ENCODE measurements around the gene C1orf21.

The C1orf21 gene

DNA sequence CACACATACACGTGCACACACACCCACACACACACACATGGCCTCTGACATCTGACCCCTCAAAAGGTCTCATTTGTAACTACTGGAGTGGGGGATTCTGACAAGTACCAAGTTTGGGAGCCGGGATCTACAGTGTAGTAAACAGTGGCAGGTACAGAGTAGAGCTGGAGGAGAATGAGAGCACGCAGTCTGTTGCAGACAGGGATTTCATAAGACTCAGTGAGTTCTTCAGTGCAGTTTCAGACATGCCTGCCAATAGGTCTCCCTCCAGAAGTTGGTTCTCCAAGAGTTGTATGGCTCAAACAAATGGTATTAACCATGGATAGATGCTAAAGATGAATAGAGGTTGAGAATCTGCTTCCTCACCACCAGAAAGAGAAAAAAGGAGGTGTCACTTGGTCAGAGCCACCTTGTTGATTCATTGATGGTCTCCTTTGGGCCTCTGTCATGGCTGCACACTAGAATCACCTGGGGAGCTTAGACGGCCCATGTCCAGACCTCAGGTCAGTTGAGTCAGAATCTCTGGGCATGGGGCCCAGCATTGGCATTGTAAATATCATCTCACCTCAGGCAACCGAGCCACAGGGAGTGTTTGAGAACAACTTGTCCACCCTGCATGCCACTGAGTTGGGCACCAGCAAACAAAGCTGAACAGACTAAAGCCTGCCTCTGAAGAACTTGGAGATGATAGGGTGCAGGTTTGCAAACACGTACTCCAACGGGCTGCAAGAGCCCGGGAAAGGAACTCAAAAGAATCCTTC is 245.8 kb downstream of the C1orf21 start:
- Histone ChIP-seq H3F3A (ENCODE audit: control insufficient read depth, insufficient read depth) (no peaks in the 10 kb centered on the region), H3K79me2 (ENCODE audit: control insufficient read depth, low read length) (no peaks in the 10 kb centered on the region), H3K4me3 (ENCODE audit: low read length) (no peak overlapping the region), H3K9me3 (ENCODE audit: control insufficient read depth, insufficient read depth, low read length) (no peaks in the 10 kb centered on the region), H3K9me2 (replicated peaks; ENCODE audit: control insufficient read depth, low read length) (no peaks in the 10 kb centered on the region), H3K36me3 (ENCODE audit: control insufficient read depth, low read length) (no peaks in the 10 kb centered on the region), H4K20me1 (ENCODE audit: control insufficient read depth, insufficient read depth, low read depth, low read length) (no peaks in the 10 kb centered on the region), H3K27me3 (ENCODE audit: control insufficient read depth, low read length) (no peaks in the 10 kb centered on the region), H3K4me2 (ENCODE audit: low read length) (no peak overlapping the region), H3K4me1 (ENCODE audit: control insufficient read depth, low read length) (no peaks in the 10 kb centered on the region), H3K27ac (ENCODE audit: low read depth, low read length) (no peak overlapping the region)
- TF ChIP-seq, protein P1, sequence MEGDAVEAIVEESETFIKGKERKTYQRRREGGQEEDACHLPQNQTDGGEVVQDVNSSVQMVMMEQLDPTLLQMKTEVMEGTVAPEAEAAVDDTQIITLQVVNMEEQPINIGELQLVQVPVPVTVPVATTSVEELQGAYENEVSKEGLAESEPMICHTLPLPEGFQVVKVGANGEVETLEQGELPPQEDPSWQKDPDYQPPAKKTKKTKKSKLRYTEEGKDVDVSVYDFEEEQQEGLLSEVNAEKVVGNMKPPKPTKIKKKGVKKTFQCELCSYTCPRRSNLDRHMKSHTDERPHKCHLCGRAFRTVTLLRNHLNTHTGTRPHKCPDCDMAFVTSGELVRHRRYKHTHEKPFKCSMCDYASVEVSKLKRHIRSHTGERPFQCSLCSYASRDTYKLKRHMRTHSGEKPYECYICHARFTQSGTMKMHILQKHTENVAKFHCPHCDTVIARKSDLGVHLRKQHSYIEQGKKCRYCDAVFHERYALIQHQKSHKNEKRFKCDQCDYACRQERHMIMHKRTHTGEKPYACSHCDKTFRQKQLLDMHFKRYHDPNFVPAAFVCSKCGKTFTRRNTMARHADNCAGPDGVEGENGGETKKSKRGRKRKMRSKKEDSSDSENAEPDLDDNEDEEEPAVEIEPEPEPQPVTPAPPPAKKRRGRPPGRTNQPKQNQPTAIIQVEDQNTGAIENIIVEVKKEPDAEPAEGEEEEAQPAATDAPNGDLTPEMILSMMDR (IDR thresholded peaks at IDR 0.05; ENCODE audit: low read depth, low read length, poor library complexity, severe bottlenecking), result no peak
- no peak for TF ChIP-seq EZH2phosphoT487 (IDR thresholded peaks at IDR 0.05; ENCODE audit: borderline replicate concordance, low read length)

DNA sequence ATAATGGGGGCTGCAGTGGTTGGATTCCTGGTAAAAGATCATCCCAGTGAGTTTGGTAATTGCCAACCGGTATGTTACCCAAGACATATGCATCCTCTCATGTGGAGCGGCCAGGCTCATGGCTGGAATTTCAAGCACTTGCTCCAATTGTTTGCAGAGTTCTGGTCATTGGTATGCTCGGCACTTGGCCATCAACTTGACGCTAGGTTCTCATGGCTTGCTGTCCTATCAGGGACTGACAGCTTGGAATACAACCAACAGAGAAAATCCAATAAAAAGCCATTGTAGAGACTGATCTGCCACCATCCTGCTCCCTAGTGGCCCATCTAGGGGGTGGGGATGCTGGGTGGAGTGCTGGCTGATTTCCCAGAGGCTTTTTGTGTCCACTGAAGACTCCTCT is 247.0 kb downstream of the C1orf21 start:
- no peaks in the 10 kb centered on the region for H3F3A ChIP-seq (ENCODE audit: control insufficient read depth, insufficient read depth)
- H3K36me3 ChIP-seq (ENCODE audit: control insufficient read depth, low read length), result no peaks in the 10 kb centered on the region
- H3K27ac ChIP-seq (ENCODE audit: low read depth, low read length), result no peak overlapping the region
- no peak for TF ChIP-seq EZH2phosphoT487 (IDR thresholded peaks at IDR 0.05; ENCODE audit: borderline replicate concordance, low read length)
- TF ChIP-seq, protein P1 (IDR thresholded peaks at IDR 0.05; ENCODE audit: low read depth, low read length, poor library complexity, severe bottlenecking), result no peak
- no peak overlapping the region for H3K4me3 ChIP-seq (ENCODE audit: low read length)
- H3K9me3 ChIP-seq (ENCODE audit: control insufficient read depth, insufficient read depth, low read length), result no peaks in the 10 kb centered on the region
- no peaks in the 10 kb centered on the region for H3K9me2 ChIP-seq (replicated peaks; ENCODE audit: control insufficient read depth, low read length)
- H3K27me3 ChIP-seq (ENCODE audit: control insufficient read depth, low read length), result no peaks in the 10 kb centered on the region
- no peaks in the 10 kb centered on the region for H4K20me1 ChIP-seq (ENCODE audit: control insufficient read depth, insufficient read depth, low read depth, low read length)
- no peak overlapping the region for H3K4me2 ChIP-seq (ENCODE audit: low read length)
- H3K79me2 ChIP-seq (ENCODE audit: control insufficient read depth, low read length), result no peaks in the 10 kb centered on the region
- H3K4me1 ChIP-seq (ENCODE audit: control insufficient read depth, low read length), result no peaks in the 10 kb centered on the region

DNA sequence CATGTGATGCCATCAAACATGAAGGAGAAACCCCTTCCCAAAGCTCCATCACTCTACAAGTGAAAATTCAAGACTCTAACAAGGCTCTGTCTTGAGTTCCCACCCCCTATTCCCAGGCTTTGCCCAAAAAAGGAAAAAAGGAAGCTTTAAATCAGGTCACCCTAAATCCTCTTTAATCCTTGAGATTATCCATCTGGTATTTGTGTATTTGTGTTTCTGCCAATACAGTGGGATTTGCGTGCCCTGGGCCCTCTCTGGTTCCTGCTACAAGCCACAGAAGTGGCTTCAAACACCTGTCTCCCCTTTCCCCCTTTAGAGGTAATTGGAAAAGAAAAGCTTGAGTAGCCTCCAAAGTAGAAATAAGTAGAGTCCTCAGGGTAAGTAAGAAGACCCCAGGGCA is 247.5 kb downstream of the C1orf21 start:
- Histone ChIP-seq H4K20me1 (ENCODE audit: control insufficient read depth, insufficient read depth, low read depth, low read length) (no peaks in the 10 kb centered on the region), H3K27me3 (ENCODE audit: control insufficient read depth, low read length) (no peaks in the 10 kb centered on the region), H3F3A (ENCODE audit: control insufficient read depth, insufficient read depth) (no peaks in the 10 kb centered on the region), H3K36me3 (ENCODE audit: control insufficient read depth, low read length) (no peaks in the 10 kb centered on the region), H3K4me3 (ENCODE audit: low read length) (no peak overlapping the region), H3K9me3 (ENCODE audit: control insufficient read depth, insufficient read depth, low read length) (no peaks in the 10 kb centered on the region), H3K9me2 (replicated peaks; ENCODE audit: control insufficient read depth, low read length) (no peaks in the 10 kb centered on the region), H3K79me2 (ENCODE audit: control insufficient read depth, low read length) (no peaks in the 10 kb centered on the region), H3K4me2 (ENCODE audit: low read length) (no peak overlapping the region), H3K4me1 (ENCODE audit: control insufficient read depth, low read length) (no peaks in the 10 kb centered on the region), H3K27ac (ENCODE audit: low read depth, low read length) (no peak overlapping the region)
- no peak for TF ChIP-seq EZH2phosphoT487 (IDR thresholded peaks at IDR 0.05; ENCODE audit: borderline replicate concordance, low read length)
- TF ChIP-seq, protein P1 (IDR thresholded peaks at IDR 0.05; ENCODE audit: low read depth, low read length, poor library complexity, severe bottlenecking), result no peak

Data from DOHH2 (cell line).